GM12891 (cell line): ENCODE data around the gene CNN3.

Source experiments
- DNase-seq: peaks from one replicate; pipeline ENCODE4 v3.0.0; 2011; ENCODE audit warnings: low spot score; ENCODE audit not compliant: insufficient read length
- FAIRE-seq: peaks from 2 replicates; lab custom pipeline; 2011; peaks lifted over from hg19 to GRCh38; lab: Jason Lieb, UNC
- PAX5 ChIP-seq: IDR thresholded peaks from 2 replicates; pipeline ENCODE4 v1.6.1; 2011; ENCODE audit warnings: low read length, moderate library complexity, mild to moderate bottlenecking; ENCODE audit not compliant: insufficient read depth, severe bottlenecking
- POLR2A ChIP-seq: IDR thresholded peaks from 2 replicates; pipeline ENCODE4 v1.6.1; 2011; ENCODE audit warnings: low read depth, low read length, control low read depth
- POLR2AphosphoS5 ChIP-seq: IDR thresholded peaks from 2 replicates; pipeline ENCODE4 v1.6.1; 2011; ENCODE audit warnings: low read depth, low read length, control low read depth
- POU2F2 ChIP-seq: IDR thresholded peaks from 2 replicates; pipeline ENCODE4 v1.6.1; 2011; ENCODE audit warnings: low read depth, mild to moderate bottlenecking, control low read depth, low read length, moderate library complexity
- SPI1 ChIP-seq: IDR thresholded peaks from 2 replicates; pipeline ENCODE4 v1.6.1; 2011; ENCODE audit warnings: low read depth, low read length, control low read depth
- TAF1 ChIP-seq: IDR thresholded peaks from 2 replicates; pipeline ENCODE4 v1.6.1; 2011; ENCODE audit warnings: low read depth, low read length, control low read depth

The CNN3 gene

GRCh38 chr1:94859174-94859573, 67.7 kb downstream of the CNN3 start:
- no peak for TF ChIP-seq POU2F2
- no peak for TF ChIP-seq SPI1
- no peak for TF ChIP-seq PAX5
- no peak for TF ChIP-seq TAF1
- TF ChIP-seq POLR2AphosphoS5: no peak
- TF ChIP-seq POLR2A: no peak
- no peak for FAIRE-seq
- no peak for DNase-seq

DNA sequence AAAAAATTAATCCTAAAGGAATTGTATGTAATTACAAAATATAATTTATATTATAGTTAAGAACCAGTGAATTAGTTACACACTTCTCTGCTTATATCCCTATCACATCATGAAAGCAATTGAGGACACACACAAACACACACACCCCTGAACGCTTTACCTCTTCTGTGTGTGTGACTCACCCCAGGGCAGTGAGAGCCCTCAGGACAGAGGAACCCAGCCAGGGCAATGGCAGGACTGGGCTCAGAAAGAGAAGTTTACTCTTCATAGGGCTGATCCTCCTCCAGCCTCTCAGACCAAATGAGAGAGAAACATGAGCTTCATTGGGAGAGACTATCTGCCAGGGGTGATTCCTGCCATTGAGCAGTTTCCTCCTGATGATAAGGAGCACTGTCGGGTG, 68.6 kb downstream of the CNN3 start:
- FAIRE-seq (no peak), DNase-seq (no peak)
- no peak for TF ChIP-seq POLR2AphosphoS5
- no peak for TF ChIP-seq PAX5
- TF ChIP-seq POU2F2: no peak
- TF ChIP-seq SPI1: no peak
- TF ChIP-seq POLR2A: no peak
- TF ChIP-seq TAF1: no peak

DNA sequence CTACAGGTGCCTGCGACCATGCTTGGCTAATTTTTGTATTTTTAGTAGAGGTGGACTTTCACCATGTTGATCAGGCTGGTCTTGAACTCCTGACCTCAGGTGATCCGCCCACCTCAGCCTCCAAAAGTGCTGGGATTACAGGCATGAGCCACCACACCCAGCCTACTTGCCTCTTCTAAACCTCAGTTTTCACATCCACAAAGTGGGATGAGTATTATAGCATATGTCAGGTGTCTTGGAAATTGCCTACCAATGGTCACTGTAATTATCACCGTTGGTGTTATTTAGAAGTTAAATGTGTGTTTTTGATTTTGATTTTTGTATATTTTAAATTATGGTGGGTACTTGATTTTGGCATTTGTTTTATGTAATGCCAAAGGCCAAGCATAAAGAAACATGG, 70.0 kb downstream of the CNN3 start:
- DNase-seq: no peak
- no peak for FAIRE-seq
- TF ChIP-seq POU2F2: no peak
- no peak for TF ChIP-seq SPI1
- TF ChIP-seq TAF1: no peak
- TF ChIP-seq PAX5: no peak
- TF ChIP-seq POLR2A: no peak
- TF ChIP-seq POLR2AphosphoS5: no peak

GRCh38 chr1:94856004-94856403, 70.9 kb downstream of the CNN3 start:
- FAIRE-seq (no peak), DNase-seq (no peak)
- TF ChIP-seq SPI1 (no peak), POU2F2 (no peak), PAX5 (no peak), POLR2AphosphoS5 (no peak), POLR2A (no peak), TAF1 (no peak)

GRCh38 chr1:94855307-94855700, 71.6 kb downstream of the CNN3 start:
- DNase-seq (no peak), FAIRE-seq (no peak)
- TF ChIP-seq POU2F2 (no peak), POLR2A (no peak), TAF1 (no peak)

DNA sequence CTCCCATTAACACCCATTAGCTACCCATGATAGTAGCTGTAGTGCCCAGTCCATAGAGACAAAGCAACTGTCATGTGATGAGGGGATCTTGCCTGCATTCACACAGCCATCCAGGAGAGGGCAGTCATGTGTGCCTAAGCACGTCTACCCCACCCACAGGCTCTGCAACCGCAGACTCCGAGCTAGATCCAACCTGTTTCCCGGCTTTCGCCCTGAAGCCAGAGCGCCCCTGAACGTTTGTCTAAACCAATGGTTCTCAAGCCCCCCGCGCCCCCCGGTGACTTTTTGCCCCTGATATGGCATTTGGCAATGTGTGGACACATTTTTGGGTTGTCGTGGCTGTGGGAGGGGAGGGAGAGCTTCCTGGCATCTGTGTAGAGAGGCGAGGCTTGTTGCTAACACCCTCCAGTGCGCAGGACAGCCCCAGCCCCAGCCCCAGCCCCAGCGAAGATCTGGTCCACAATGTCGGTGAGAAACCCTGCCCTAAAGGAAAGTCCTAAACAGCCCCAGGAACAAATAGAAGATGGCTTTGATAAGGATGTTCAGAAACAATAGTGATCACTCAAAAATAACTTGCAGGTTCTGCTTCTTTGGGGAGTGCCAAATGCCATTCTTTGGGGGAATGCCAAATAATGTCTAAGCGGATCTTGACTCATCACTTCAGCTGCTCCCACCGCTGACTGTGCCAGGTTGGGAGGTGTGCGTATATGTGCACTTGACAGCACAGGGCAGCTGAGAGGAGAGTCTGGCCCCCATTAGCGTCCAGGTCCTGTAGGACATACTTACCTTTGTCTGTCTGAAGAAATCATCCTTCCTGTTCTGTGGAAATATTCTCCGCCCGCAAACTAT, 72.2 kb downstream of the CNN3 start:
- DNase-seq: peak; percentile 71
- TF ChIP-seq POLR2AphosphoS5 (no peak), TAF1 (no peak), SPI1 (no peak), POLR2A (no peak), PAX5 (no peak), POU2F2 (no peak; the same call in 1 of the 2 replicates)
- FAIRE-seq: peak; percentile 99

- DNase-seq (no peak), FAIRE-seq (no peak)
- TF ChIP-seq POU2F2: no peak
- TF ChIP-seq SPI1: no peak
- no peak for TF ChIP-seq POLR2AphosphoS5
- no peak for TF ChIP-seq PAX5
- no peak for TF ChIP-seq POLR2A
- TF ChIP-seq TAF1: no peak
Observed at GRCh38 chr1:94852788-94853187, 74.1 kb downstream of the CNN3 start.

DNA sequence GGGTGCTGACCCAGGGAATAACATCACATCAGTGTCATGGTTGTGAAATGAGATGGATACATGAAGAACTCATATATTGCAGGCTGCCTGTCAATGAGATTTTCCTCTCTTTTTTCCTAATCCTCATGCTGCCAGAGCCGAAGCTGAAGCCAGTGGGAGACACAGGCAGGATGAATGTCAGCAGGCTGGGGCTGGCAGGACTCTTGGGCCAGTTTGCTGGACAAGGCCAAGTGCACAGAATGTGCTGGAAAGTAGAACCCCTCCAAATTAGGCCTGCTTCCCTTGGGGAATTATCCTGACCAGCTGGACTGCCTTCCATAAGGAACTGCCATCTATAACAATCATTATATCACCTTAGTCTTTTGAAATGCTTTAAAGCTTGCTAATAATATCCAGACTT, 75.3 kb downstream of the CNN3 start:
- FAIRE-seq (no peak), DNase-seq (no peak)
- no peak for TF ChIP-seq POLR2AphosphoS5
